Fibroblast of skin of left biceps (primary cell): ENCODE measurements around the gene CLEC16A.

ENCODE experiments used
- DNase-seq, 2 experiments: peaks; one replicate each; pipeline ENCODE4 v3.0.0-alpha.2; 2013; ENCODE audit warnings: low read depth in 2 of 2

Gene CLEC16A

GRCh38 chr16:11198375-11198774, 254.0 kb downstream of the CLEC16A start:
- DNase-seq, result no peak

- DNase-seq, result no peak
Observed at GRCh38 chr16:11198828-11199227, 254.5 kb downstream of the CLEC16A start.

- DNase-seq, result peak in 1 of 2 experiments; percentile 14
Observed at GRCh38 chr16:11200592-11200991, 256.2 kb downstream of the CLEC16A start.

- DNase-seq, result peak; percentile 42 to 44
Observed at GRCh38 chr16:11201498-11202259, 257.3 kb downstream of the CLEC16A start.

GRCh38 chr16:11202260-11203091, 258.1 kb downstream of the CLEC16A start:
- DNase-seq, result peak in 1 of 2 experiments; percentile 12

GRCh38 chr16:11203111-11203623, 258.8 kb downstream of the CLEC16A start:
- no peak for DNase-seq

GRCh38 chr16:11204513-11205047, 260.2 kb downstream of the CLEC16A start:
- no peak for DNase-seq

- DNase-seq, result no peak
Observed at GRCh38 chr16:11205065-11205699, 260.8 kb downstream of the CLEC16A start.

- DNase-seq, result no peak
Observed at GRCh38 chr16:11205754-11206581, 261.6 kb downstream of the CLEC16A start.

GRCh38 chr16:11207646-11208045, 263.3 kb downstream of the CLEC16A start:
- no peak for DNase-seq

- no peak for DNase-seq
Observed at GRCh38 chr16:11208916-11209665, 264.7 kb downstream of the CLEC16A start.

GRCh38 chr16:11210260-11210659, 265.9 kb downstream of the CLEC16A start:
- DNase-seq, result no peak

- no peak for DNase-seq
Observed at GRCh38 chr16:11211061-11211976, 267.0 kb downstream of the CLEC16A start.

- DNase-seq, result no peak
Observed at GRCh38 chr16:11211977-11212797, 267.8 kb downstream of the CLEC16A start.

GRCh38 chr16:11212798-11213196, 268.4 kb downstream of the CLEC16A start:
- DNase-seq, result no peak

GRCh38 chr16:11213373-11213772, 269.0 kb downstream of the CLEC16A start:
- DNase-seq, result no peak

GRCh38 chr16:11213799-11214198, 269.4 kb downstream of the CLEC16A start:
- no peak for DNase-seq

GRCh38 chr16:11215935-11216556, 271.7 kb downstream of the CLEC16A start:
- DNase-seq, result no peak
